AG04450 (cell line): ENCODE measurements around the gene RNF135. TPM values are rescaled to one million over a fixed set of nuclear protein-coding genes. Genes with fewer than 3 reads are reported as not detected.
"Not testable (repeated sequence)": the region's sequence is repeated elsewhere in the genome, so short reads cannot be mapped to it uniquely, and the experiment has no call there.

Source experiments
- CTCF ChIA-PET: fragments of 300-600, 350-600 bp; formaldehyde crosslinking; extraction: SDS; loops from one replicate; lab custom pipeline; 2022; ENCODE audit warnings: antibody characterized with exemption, inconsistent platforms; lab: Charles Lee
- POLR2A ChIA-PET: fragments of 350-600 bp; formaldehyde crosslinking; extraction: SDS; loops from one replicate; lab custom pipeline; 2021; ENCODE audit warnings: antibody characterized with exemption, inconsistent platforms; lab: Yijun Ruan, JAX
- DNase-seq: peaks from one replicate; pipeline ENCODE4 v3.0.0-alpha.2; 2011; ENCODE audit warnings: low read depth, low spot score
- H3K27ac ChIP-seq: one replicate; pipeline ENCODE4 v1.5.1; 2012; ENCODE audit warnings: low read depth, low read length, control low read depth
- H3K27me3 ChIP-seq: one replicate; pipeline ENCODE4 v1.6.0; 2012; ENCODE audit warnings: low read length; ENCODE audit not compliant: control insufficient read depth, insufficient read depth
- H3K4me3 ChIP-seq: 2 replicates; pipeline ENCODE4 v1.5.1; 2011; ENCODE audit warnings: mild to moderate bottlenecking, low read depth, low read length, control low read depth
- H3K9me3 ChIP-seq: 2 replicates; pipeline ENCODE4 v1.5.1; 2012; ENCODE audit warnings: low read length; ENCODE audit not compliant: control insufficient read depth, insufficient read depth
- CTCF ChIP-seq: IDR thresholded peaks from 2 replicates; pipeline ENCODE4 v1.5.1; 2011; ENCODE audit warnings: low read depth, low read length, control low read depth, inconsistent platforms
- polyA plus RNA-seq: library from polyadenylated mRNA; depleted of rRNA; stranded (reverse); fragments of >200 nt; gene quantifications from 2 replicates; pipeline ENCODE4 v1.2.3, GENCODE V29; 2011

Gene RNF135
- polyA plus RNA-seq, 1 experiment = 15.9 TPM

- H3K27ac ChIP-seq = no peak overlapping the region
Measured at GRCh38 chr17:30961209-30962188, 9.3 kb upstream of the RNF135 start.

GRCh38 chr17:30964312-30964711, 6.5 kb upstream of the RNF135 start:
- H3K9me3 ChIP-seq, H3K4me3 ChIP-seq, H3K27ac ChIP-seq, DNase-seq, H3K27me3 ChIP-seq, CTCF ChIA-PET, POLR2A ChIA-PET: not testable (repeated sequence)

More at GRCh38 chr17:30961209-30962188, 9.3 kb upstream of the RNF135 start:
- Histone ChIP-seq H3K9me3 (no peaks in the 10 kb centered on the region), H3K4me3 (no peak overlapping the region), H3K27me3 (no peaks in the 10 kb centered on the region)
- TF ChIP-seq CTCF = no peak
- ChIA-PET CTCF (interaction anchor here (0.6 kb wide), 1 partner anchor 39 kb away, joined by 8 read pairs; no protein-coding TSS in a partner anchor), POLR2A (no interaction called here)
- no peak for DNase-seq

DNA sequence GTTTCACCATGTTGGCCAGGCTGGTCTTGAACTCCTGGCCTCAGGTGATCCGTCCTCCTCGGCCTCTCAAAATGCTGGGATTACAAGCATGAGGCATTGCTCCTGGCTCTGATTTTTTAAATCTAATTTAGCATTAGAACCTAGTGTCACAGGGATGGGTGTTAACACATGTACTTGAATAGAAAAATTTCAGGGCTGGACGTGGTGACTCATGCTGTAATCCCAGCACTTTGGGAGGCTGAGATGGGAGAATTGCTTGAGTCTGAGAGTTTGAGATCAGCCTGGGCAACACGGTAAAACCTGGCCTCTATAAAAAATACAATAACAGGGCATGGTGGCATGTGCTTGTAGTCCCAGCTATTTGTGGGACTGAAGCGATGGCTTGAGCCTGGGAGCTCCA, 6.0 kb upstream of the RNF135 start:
- ChIA-PET CTCF (no interaction called here), POLR2A (no interaction called here)
- Histone ChIP-seq H3K27me3 (no peaks in the 10 kb centered on the region), H3K4me3 (no peak overlapping the region), H3K27ac (no peak overlapping the region), H3K9me3 (no peaks in the 10 kb centered on the region)
- no peak for TF ChIP-seq CTCF
- DNase-seq = no peak

DNA sequence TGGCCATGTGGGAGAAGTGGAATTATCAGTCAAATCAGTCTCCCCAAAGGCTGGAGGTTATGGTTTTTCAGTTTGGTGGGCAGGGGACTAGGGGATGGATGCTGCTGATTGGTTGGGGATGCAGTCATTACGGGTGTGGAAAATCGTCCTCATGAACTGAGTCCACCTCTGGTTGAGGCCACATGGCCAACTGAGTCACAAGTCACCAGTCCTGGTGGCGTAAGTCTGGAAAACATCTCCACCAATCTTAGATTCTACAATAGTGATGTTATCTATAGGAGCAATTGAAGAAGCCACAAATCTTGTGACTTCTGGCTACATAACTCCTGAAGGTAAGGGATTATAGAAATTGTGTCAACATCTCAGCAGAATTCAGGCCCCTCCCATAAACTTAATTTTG, 5.2 kb upstream of the RNF135 start:
- DNase-seq = no peak
- TF ChIP-seq CTCF = no peak
- Histone ChIP-seq H3K9me3 (no peaks in the 10 kb centered on the region), H3K4me3 (no peak overlapping the region), H3K27me3 (no peaks in the 10 kb centered on the region), H3K27ac (no peak overlapping the region)
- ChIA-PET CTCF (no interaction called here), POLR2A (no interaction called here)

DNA sequence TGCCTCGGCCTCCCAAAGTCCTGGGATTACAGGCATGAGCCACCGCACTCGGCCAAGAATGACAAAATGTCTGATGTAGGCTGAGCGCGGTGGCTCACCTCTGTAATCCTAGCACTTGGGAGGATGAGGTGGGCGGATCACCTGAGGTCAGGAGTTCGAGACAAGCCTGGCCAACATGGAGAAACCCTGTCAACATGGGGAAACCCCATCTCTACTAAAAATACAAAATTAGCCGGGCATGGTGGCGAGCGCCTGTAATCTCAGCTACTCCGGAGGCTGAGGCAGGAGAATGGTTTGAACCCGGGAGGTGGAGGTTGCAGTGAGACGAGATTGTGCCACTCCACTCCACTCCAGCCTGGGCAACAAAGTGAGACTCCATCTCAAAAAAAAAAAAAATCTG, 2.9 kb upstream of the RNF135 start:
- H3K9me3 ChIP-seq, H3K4me3 ChIP-seq, H3K27ac ChIP-seq, H3K27me3 ChIP-seq, DNase-seq, CTCF ChIA-PET: not testable (repeated sequence)
- POLR2A ChIA-PET = interaction anchor here (0.6 to 0.7 kb wide), 2 partner anchors 581 to 1267 kb away, joined by 4 to 6 read pairs; no protein-coding TSS in a partner anchor
